ENCODE results near the gene KIF3C.
"Not testable (repeated sequence)": the region's sequence is repeated elsewhere in the genome, so short reads cannot be mapped to it uniquely, and the experiment has no call there.

KIF3C gene

GRCh38 chr2:25998816-25999383, 16.6 kb upstream of the KIF3C start:
- DNase-seq = not testable (repeated sequence)

GRCh38 chr2:25996844-25997243, 14.5 kb upstream of the KIF3C start:
- DNase-seq = no peak

GRCh38 chr2:25994509-25994908, 12.2 kb upstream of the KIF3C start:
- DNase-seq = no peak

GRCh38 chr2:25993049-25993448, 10.8 kb upstream of the KIF3C start:
- no peak for DNase-seq

GRCh38 chr2:25992556-25992955, 10.3 kb upstream of the KIF3C start:
- no peak for DNase-seq

- no peak for DNase-seq
Measured at GRCh38 chr2:25991965-25992364, 9.7 kb upstream of the KIF3C start.

GRCh38 chr2:25989154-25989553, 6.9 kb upstream of the KIF3C start:
- DNase-seq = no peak

- no peak for DNase-seq
Measured at GRCh38 chr2:25988134-25988533, 5.8 kb upstream of the KIF3C start.

GRCh38 chr2:25983735-25984134, 1.4 kb upstream of the KIF3C start:
- DNase-seq = no peak

GRCh38 chr2:25982968-25983280, 627 bp upstream of the KIF3C start:
- DNase-seq = no peak

GRCh38 chr2:25981596-25982272, 563 bp downstream of the KIF3C start:
- DNase-seq = no peak

GRCh38 chr2:25980951-25981350, 1.3 kb downstream of the KIF3C start:
- DNase-seq = no peak

GRCh38 chr2:25980076-25980887, 2.0 kb downstream of the KIF3C start:
- DNase-seq = no peak

GRCh38 chr2:25979001-25979400, 3.3 kb downstream of the KIF3C start:
- DNase-seq = no peak

GRCh38 chr2:25977768-25978167, 4.5 kb downstream of the KIF3C start:
- no peak for DNase-seq

- no peak for DNase-seq
Measured at GRCh38 chr2:25976983-25977741, 5.1 kb downstream of the KIF3C start.

- no peak for DNase-seq
Measured at GRCh38 chr2:25972049-25972823, 10.1 kb downstream of the KIF3C start.

- DNase-seq = no peak
Measured at GRCh38 chr2:25971596-25971995, 10.7 kb downstream of the KIF3C start.

- no peak for DNase-seq
Measured at GRCh38 chr2:25966531-25967270, 15.6 kb downstream of the KIF3C start.

- no peak for DNase-seq
Measured at GRCh38 chr2:25964891-25965290, 17.4 kb downstream of the KIF3C start.

- DNase-seq = no peak
Measured at GRCh38 chr2:25960920-25961319, 21.4 kb downstream of the KIF3C start.

- no peak for DNase-seq
Measured at GRCh38 chr2:25960396-25960795, 21.9 kb downstream of the KIF3C start.
